ENCODE results near the gene MRPL58.
"Not testable (repeated sequence)": the region's sequence is repeated elsewhere in the genome, so short reads cannot be mapped to it uniquely, and the experiment has no call there.

Gene MRPL58

DNA sequence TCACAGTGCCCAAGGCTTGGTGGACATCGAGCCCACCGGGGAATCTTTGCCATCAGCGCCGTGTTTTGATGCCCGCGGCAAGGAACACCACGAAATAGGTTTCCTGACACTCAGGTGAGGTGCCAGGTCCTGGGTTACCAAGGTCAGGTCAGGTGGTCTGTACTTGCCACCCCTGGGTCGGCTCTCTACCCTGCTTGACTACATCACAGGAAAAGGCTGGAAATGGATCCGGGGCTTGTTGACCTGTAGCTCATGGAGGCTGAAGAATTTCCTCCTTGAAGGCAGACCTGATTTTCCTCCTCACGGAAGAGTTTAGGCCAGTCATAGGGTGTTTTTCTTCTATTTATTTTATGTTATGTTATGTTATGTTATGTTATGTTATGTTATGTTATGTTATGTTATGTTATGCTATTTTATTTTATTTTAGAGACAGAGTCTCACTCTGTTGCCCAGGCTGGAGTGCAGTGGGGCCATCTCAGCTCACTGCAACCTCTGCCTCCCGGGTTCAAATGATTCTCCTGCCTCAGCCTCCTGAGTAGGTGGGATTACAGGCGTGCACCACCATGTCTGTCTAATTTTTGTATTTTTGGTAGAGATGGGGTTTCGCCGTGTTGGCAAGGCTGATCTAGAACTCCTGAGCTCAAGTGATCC, 29.7 kb upstream of the MRPL58 start:
- CTCF ChIA-PET: interaction anchor here (0.6 to 3.9 kb wide), 8 partner anchors 19 to 223 kb away, joined by 3 to 18 read pairs (median 6); partner anchors contain the start of genes MRPL58 and NUP85
- POLR2A ChIA-PET: interaction anchor here (0.5 to 2.3 kb wide), 10 partner anchors 10 to 873 kb away, joined by 3 to 24 read pairs (median 7); partner anchors contain the start of genes FDXR, HID1, MRPL58 and NT5C
- H3K4me1 ChIP-seq (ENCODE audit: control insufficient read depth, insufficient read depth, low read length); H3K36me3 ChIP-seq (ENCODE audit: control insufficient read depth in 2 of 2, insufficient read depth in 1 of 2, low read length in 2 of 2); H3K9me3 ChIP-seq (ENCODE audit: control insufficient read depth, insufficient read depth, low read depth, low read length): not testable (repeated sequence)
- TF ChIP-seq ZNF335 (tag by site-specific recombination; conservative IDR thresholded peaks at IDR 0.05): peak; percentile 69
- 0 out of 2 replicates have a peak, but pooled peaks have one; percentile 4 for TF ChIP-seq ZNF654 (tag by site-specific recombination; IDR thresholded peaks at IDR 0.05; ENCODE audit: low read depth)
- TF ChIP-seq ZNF600 (tag by site-specific recombination; IDR thresholded peaks at IDR 0.05): peak; percentile 78
- TF ChIP-seq ZNF121 (tag by site-specific recombination; IDR thresholded peaks at IDR 0.05): peak; percentile 93
- peak; percentile 3; the same call in 1 of the 2 replicates for TF ChIP-seq ZNF76 (tag by site-specific recombination; IDR thresholded peaks at IDR 0.05; ENCODE audit: borderline replicate concordance, low read depth)
- TF ChIP-seq ZNF664 (tag by site-specific recombination; IDR thresholded peaks at IDR 0.05): peak; percentile 75
- peak; percentile 87; the same call in 1 of the 2 replicates for TF ChIP-seq SCRT1 (tag by site-specific recombination; IDR thresholded peaks at IDR 0.05; ENCODE audit: borderline replicate concordance)
- TF ChIP-seq SCRT2 (tag by site-specific recombination; IDR thresholded peaks at IDR 0.05): peak; percentile 97
- peak; percentile 72; the same call in 1 of the 2 replicates for TF ChIP-seq ZBTB17 (tag by site-specific recombination; IDR thresholded peaks at IDR 0.05)
- TF ChIP-seq ZNF518A (tag by site-specific recombination; conservative IDR thresholded peaks at IDR 0.05; ENCODE audit: low read depth): peak; percentile 55; the same call in 1 of the 2 replicates
- peak; percentile 33; the same call in 1 of the 2 replicates for TF ChIP-seq HOXC10 (CRISPR knock-in tag; IDR thresholded peaks at IDR 0.05)
- peak overlapping the region; percentile 79 for H3K27ac ChIP-seq (ENCODE audit: extremely low read depth, low read depth, low read length)
- peak overlapping the region; percentile 56 for H3K4me3 ChIP-seq (ENCODE audit: low read depth, low read length)

- no peak for TF ChIP-seq ZNF16 (tag by site-specific recombination; IDR thresholded peaks at IDR 0.05; ENCODE audit: low read depth)
- peak; percentile 95 for TF ChIP-seq ZNF121 (tag by site-specific recombination; IDR thresholded peaks at IDR 0.05)
- TF ChIP-seq ZNF362 (tag by site-specific recombination; IDR thresholded peaks at IDR 0.05): peak; percentile 67; the same call in 1 of the 2 replicates
- Histone ChIP-seq H3K36me3 (ENCODE audit: control insufficient read depth in 2 of 2, insufficient read depth in 1 of 2, low read length in 2 of 2) (peaks cover 0 to 4% of the 10 kb centered on the region in 2 experiments; a peak in 1 of 3 replicates), H3K9me3 (ENCODE audit: control insufficient read depth, insufficient read depth, low read depth, low read length) (no peaks in the 10 kb centered on the region), H3K4me1 (ENCODE audit: control insufficient read depth, insufficient read depth, low read length) (peaks cover 3% of the 10 kb centered on the region; the same call in 1 of the 2 replicates), H3K4me3 (ENCODE audit: low read depth, low read length) (no peak overlapping the region), H3K27ac (ENCODE audit: extremely low read depth, low read depth, low read length) (no peak overlapping the region)
- POLR2A ChIA-PET: interaction anchor here (0.6 to 2.0 kb wide), 4 partner anchors 14 to 82 kb away, joined by 3 to 6 read pairs (median 4); partner anchors contain the start of genes HID1 and MRPL58
- CTCF ChIA-PET: interaction anchor here (3.9 kb wide), 1 partner anchor 26 kb away, joined by 18 read pairs; the partner anchor contains the start of gene MRPL58
Measured at GRCh38 chr17:74986206-74986576, 26.3 kb upstream of the MRPL58 start.
